RWPE2 (cell line): Measurements from ENCODE around the gene ALLC.

Experiments
- ATAC-seq: fragments of 200-7000 bp; cut with Tn5 transposase; 3 replicates; pipeline ENCODE4 v1.9.1; 2021; ENCODE audit warnings: low read depth
- DNase-seq: peaks from one replicate; pipeline ENCODE4 v3.0.0-alpha.2; 2020; ENCODE audit warnings: low spot score
- H3K27ac ChIP-seq: fragments of 450-650 bp; 2 replicates; pipeline ENCODE4 v1.5.1; 2017; ENCODE audit warnings: mild to moderate bottlenecking; ENCODE audit not compliant: poor library complexity, severe bottlenecking
- H3K27me3 ChIP-seq: fragments of 250-450 bp; sonication (Bioruptor Pico); 2 replicates; pipeline ENCODE4 v1.5.1; 2021; ENCODE audit warnings: mild to moderate bottlenecking, moderate library complexity; ENCODE audit not compliant: insufficient read depth, poor library complexity, severe bottlenecking
- H3K36me3 ChIP-seq: fragments of 250-450 bp; sonication (Bioruptor Pico); 2 replicates; pipeline ENCODE4 v1.5.1; 2020; ENCODE audit warnings: low read depth, mild to moderate bottlenecking, moderate library complexity
- H3K4me1 ChIP-seq: fragments of 250-450 bp; sonication (Bioruptor Pico); 2 replicates; pipeline ENCODE4 v1.5.1; 2021; ENCODE audit warnings: mild to moderate bottlenecking, moderate library complexity; ENCODE audit not compliant: insufficient read depth, poor library complexity, severe bottlenecking
- H3K4me3 ChIP-seq: fragments of 250-450 bp; sonication (Bioruptor Pico); 2 replicates; pipeline ENCODE4 v1.5.1; 2021; ENCODE audit warnings: mild to moderate bottlenecking, moderate library complexity; ENCODE audit not compliant: severe bottlenecking
- H3K9me3 ChIP-seq: fragments of 250-450 bp; sonication (Bioruptor Pico); 2 replicates; pipeline ENCODE4 v1.5.1; 2021; ENCODE audit warnings: mild to moderate bottlenecking, moderate library complexity; ENCODE audit not compliant: severe bottlenecking
- CTCF ChIP-seq: fragments of 450-650 bp; IDR thresholded peaks from one replicate; pipeline ENCODE4 v1.5.1; 2017; ENCODE audit warnings: mild to moderate bottlenecking, moderate library complexity; ENCODE audit not compliant: poor library complexity, severe bottlenecking

Gene ALLC

GRCh38 chr2:3712831-3713503 is 55.0 kb downstream of the ALLC start:
- H3K4me1 ChIP-seq = no peaks in the 10 kb centered on the region
- DNase-seq = no peak
- no peak overlapping the region for H3K4me3 ChIP-seq
- ATAC-seq = no peak
- peaks cover 24% of the 10 kb centered on the region for H3K27me3 ChIP-seq
- H3K9me3 ChIP-seq = no peaks in the 10 kb centered on the region
- no peak overlapping the region for H3K27ac ChIP-seq
- no peaks in the 10 kb centered on the region for H3K36me3 ChIP-seq
- no peak for TF ChIP-seq CTCF

GRCh38 chr2:3718679-3719078 is 60.7 kb downstream of the ALLC start:
- ATAC-seq = no peak
- no peaks in the 10 kb centered on the region for H3K4me1 ChIP-seq
- no peaks in the 10 kb centered on the region for H3K36me3 ChIP-seq
- no peak overlapping the region for H3K27ac ChIP-seq
- H3K9me3 ChIP-seq = no peaks in the 10 kb centered on the region
- DNase-seq = no peak
- TF ChIP-seq CTCF = no peak
- H3K27me3 ChIP-seq = no peaks in the 10 kb centered on the region
- no peak overlapping the region for H3K4me3 ChIP-seq

- H3K4me3 ChIP-seq = no peak overlapping the region
- ATAC-seq = no peak
- H3K36me3 ChIP-seq = no peaks in the 10 kb centered on the region
- H3K9me3 ChIP-seq = no peaks in the 10 kb centered on the region
- no peak for TF ChIP-seq CTCF
- no peaks in the 10 kb centered on the region for H3K27me3 ChIP-seq
- no peak for DNase-seq
- H3K27ac ChIP-seq = no peak overlapping the region
- H3K4me1 ChIP-seq = no peaks in the 10 kb centered on the region
Measured at GRCh38 chr2:3725002-3725401, 67.0 kb downstream of the ALLC start.

DNA sequence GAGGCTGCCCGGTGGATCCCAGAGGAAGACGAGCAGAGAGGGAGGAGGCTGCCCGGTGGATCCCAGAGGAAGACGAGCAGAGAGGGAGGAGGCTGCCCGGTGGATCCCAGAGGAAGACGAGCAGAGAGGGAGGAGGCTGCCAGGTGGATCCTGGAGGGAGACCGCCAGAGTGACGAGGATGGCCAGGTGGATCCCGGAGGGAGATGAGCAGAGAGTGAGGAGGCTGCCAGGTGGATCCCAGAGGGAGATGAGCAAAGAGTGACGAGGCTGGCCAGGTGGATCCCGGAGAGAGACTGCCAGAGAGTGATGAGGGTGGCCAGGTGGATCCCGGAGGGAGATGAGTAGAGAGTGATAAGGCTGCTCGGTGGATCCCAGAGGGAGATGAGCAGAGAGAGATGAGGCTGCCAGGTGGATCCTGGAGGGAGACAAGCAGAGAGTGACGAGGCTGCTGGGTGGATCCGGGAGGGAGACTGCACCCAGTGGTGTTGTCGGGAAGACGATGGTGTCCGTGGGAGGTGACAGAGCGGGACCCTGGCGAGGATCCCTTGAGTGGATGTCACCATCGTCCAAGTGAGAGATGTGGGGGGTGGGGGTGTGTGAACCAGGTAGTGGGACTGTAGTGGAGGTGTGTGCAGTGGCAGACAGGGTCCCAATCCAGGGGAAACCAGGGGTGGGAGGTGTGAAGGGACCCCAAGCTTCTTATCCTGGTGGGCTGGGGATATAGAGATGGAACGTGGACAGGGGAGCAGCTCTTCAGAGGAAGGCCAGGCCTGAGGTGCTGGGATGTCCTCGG is 67.7 kb downstream of the ALLC start:
- DNase-seq = no peak
- no peak for TF ChIP-seq CTCF
- Histone ChIP-seq H3K4me1 (no peaks in the 10 kb centered on the region), H3K27ac (no peak overlapping the region), H3K4me3 (no peak overlapping the region), H3K9me3 (no peaks in the 10 kb centered on the region), H3K36me3 (no peaks in the 10 kb centered on the region), H3K27me3 (no peaks in the 10 kb centered on the region)
- ATAC-seq = no peak; the same call in 2 of the 3 replicates

DNA sequence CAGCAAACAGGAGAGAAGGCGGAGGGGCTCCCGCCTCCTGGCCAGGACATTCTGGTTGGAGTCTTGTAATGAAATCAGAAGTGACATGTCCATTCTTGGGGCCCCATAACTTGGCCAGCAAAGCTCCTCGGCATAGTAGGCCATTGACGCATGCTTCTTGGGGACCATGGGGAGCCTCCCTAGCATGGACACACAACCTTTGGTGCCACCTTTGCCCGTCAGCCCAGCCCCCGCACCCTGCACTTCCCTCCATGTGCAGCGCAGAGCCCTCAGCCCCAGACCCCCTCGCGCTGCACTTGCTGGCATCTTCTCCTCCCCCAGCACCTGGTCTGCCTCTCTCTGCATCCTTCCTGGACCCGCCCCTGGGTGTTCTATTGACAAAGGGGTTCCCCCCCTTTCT is 68.5 kb downstream of the ALLC start:
- no peak for TF ChIP-seq CTCF
- Histone ChIP-seq H3K9me3 (no peaks in the 10 kb centered on the region), H3K27me3 (no peaks in the 10 kb centered on the region), H3K36me3 (no peaks in the 10 kb centered on the region), H3K27ac (no peak overlapping the region), H3K4me1 (no peaks in the 10 kb centered on the region), H3K4me3 (no peak overlapping the region)
- DNase-seq (no peak), ATAC-seq (no peak)
